ENCODE measurements around the gene ARIH2.
A peak's percentile ranks its signal among the peaks of the same experiment; 100 is the strongest.

The ARIH2 gene

DNA sequence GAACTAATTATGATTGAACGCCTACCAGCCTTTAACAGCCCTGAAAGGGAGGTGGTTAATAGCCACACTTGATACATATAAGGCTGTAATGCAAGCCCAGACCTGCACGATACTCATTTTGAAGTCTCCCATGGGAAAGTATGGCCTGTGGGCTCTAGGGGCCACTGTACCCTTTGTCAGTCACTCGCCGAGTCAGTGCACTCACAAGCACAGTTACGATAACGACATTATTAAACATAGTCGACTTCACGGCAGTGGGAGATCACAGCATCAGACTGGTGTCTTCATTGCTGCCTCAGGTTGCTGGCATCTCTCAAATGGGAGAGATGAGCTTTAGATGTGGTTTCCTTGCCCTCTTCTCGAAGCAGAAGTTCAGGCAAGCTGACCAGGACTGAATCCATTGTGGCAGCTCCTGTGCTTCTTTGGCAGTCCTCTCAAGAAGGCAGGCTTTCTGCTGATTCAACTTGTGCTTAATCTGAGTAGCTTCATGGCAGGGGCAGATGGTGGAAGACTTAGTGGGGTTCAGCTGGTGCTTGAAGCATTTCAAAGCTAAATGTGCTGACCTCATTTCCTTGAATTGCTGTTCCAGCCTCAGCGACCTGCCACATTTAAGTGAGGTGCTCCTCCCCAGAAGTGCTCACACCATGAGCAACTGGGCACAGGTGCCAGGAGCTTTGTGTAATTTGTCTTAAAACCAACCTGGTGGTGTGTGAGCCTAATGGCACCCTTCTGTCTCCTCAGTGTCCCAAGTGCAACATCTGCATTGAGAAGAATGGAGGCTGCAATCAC is 55.6 kb downstream of the ARIH2 start:
- DNase-seq (ENCODE audit: low read depth): no peak

DNA sequence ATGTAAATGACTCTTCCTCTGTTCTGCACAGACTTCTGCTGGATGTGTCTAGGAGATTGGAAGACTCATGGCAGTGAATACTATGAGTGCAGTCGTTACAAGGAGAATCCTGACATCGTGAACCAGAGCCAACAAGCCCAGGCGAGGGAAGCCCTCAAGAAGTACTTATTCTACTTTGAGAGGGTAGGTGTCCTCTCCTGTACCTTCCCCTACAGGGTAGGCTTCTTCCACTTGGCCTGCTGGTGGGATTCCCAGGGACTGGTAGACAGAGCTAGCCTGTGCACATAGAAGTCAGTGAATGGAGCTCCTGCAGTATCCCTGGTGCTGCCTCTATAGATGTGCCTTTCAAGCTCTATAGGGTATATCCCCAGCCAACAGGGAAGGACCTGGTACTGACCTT is 60.8 kb downstream of the ARIH2 start:
- DNase-seq (ENCODE audit: low read depth): no peak

DNA sequence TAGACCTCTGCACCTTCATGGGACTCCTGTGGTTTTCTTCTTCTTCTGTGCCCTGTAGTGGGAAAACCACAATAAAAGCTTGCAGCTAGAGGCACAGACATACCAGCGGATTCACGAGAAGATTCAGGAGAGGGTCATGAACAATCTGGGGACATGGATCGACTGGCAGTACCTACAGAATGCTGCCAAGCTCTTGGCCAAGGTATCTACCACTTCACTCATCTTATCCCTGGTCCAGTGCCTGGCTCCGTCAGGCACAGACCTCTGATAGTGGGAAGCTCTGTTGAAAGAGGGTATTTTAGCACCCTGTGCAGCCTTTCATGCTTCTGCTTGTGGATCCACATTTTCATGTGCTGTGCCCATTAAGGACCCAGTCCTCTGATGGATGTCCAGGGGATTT is 61.7 kb downstream of the ARIH2 start:
- DNase-seq (ENCODE audit: low read depth): no peak

DNA sequence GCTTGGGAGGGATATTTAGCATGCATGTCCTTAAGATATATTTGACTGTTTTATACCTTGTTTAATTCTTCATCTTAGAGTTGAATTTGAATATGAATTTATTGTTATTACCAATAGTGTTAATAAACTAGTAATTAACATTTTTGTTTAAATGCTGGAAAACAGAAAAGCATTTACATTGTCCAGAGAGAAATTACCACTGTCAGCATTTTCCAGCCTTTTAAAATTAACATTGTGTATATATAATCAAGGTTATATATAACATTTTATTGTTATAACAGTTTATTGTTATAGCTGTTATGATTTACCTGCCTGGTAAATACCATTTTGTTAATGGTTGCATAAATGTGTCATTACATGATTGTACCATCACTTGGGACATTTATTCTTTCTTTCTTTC is 63.4 kb downstream of the ARIH2 start:
- no peak for DNase-seq (ENCODE audit: low read depth)

DNA sequence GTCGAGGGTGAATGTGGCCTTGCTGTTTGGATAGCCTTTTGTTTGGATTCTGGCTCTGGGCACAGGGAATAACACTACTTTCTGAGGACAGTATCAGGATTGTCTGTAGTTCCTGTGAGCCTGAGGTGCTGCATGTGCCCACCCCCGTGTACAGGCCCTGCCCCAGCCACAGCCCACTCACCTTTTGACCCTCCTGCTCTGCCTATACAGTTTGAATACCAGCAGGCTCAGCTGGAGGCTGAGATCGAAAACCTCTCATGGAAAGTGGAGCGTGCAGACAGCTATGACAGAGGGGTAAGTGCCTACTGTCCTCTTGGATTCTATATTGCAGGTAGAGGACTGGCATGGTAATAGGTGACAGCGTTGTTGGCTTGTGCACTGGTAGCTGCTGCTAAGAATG is 64.0 kb downstream of the ARIH2 start:
- no peak for DNase-seq (ENCODE audit: low read depth)

DNA sequence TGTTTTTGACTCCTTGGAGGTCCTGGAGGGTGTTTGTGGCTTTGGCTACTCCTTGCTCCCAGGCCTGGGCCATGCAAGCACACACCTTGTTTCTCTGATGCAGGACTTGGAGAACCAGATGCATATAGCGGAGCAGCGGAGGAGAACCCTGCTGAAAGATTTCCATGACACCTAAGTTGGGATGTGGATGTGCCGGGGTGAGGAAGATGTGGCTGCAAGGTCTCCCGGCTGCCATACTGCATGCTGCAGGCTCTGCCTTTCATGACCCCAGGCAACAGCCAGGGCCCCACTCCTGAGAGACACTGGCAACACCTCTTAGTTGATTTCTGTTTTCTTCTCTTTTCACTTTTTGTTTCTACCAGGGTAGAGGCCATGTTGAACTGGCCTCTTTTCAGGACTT is 64.5 kb downstream of the ARIH2 start:
- no peak for DNase-seq (ENCODE audit: low read depth)

DNA sequence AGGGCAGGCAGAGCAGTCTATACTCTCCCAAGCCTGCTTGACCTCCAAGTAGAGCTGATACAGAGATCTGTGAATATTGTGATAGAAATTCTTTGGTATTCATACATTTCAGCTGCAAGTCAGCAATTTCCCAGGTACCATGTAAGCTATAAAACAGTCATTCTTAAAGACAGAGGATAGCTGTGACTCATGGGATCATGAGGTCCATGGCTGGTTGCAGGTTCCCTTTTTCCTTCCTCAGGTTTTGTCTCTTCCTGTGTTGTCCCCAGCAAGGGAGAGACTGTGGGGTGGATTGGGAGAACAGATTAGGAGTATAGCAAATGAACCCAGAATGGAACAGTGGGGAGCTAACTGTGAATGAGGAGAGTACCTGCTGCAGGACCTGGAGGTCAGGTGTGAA is 66.0 kb downstream of the ARIH2 start:
- DNase-seq (ENCODE audit: low read depth): no peak

DNA sequence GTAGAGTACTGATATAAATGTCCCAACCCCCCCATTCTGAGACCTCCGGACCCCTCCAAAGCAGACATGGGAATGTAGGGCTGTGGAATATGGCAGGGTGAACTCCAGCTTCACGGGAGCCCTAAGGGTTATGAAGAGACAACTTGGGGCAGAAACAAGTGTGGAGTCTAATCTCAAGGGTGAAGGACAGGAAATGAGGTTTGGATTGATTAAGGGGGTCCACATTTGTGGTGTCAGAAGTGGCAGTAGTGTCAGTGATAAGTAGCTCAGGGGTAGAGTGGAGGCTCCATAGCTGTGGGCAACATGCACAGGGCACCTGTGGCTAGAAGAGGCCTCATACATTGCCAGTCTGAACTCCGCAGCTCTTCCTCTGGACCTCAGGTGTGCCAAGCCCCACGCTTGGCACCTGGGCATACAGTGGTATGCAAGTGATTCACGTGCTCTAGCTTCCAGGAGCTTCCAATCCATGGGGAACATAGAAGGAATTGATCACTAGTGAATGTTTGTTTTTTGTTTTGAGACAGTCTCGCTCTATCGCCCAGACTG is 67.3 kb downstream of the ARIH2 start:
- DNase-seq (ENCODE audit: low read depth): no peak

DNA sequence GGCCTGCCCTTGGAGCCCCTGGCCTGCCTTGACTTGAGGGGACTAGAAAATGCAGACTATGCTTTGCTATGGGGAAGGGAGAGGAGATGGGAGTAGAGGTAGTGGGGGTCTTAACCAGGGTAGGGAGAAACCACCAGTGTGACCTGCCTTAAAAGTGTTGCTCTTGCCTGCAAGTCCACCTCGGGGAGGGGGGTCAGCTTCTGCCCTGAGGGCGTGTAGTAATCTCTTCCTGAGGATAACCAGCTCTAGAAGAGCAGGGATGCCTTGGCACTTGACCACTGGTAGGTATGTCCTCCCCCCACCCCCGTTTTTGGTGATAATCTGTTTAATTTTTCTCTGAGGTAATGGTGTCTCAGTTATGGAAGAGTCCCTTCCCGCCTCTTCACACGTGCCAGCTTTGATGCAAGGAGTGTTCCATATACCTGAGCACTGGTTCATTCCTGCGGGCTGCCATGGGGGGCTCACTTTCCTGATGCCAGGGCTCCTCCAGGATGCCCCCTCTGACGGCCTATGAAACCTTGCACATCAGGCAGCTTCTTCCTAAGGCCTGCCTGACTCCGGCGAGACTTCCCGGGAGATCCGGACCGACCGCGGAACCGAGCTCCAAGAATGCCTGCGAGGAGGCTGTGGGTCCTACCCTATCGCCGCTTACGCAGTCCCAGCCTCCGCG is 70.6 kb downstream of the ARIH2 start:
- no peak for DNase-seq (ENCODE audit: low read depth)

DNA sequence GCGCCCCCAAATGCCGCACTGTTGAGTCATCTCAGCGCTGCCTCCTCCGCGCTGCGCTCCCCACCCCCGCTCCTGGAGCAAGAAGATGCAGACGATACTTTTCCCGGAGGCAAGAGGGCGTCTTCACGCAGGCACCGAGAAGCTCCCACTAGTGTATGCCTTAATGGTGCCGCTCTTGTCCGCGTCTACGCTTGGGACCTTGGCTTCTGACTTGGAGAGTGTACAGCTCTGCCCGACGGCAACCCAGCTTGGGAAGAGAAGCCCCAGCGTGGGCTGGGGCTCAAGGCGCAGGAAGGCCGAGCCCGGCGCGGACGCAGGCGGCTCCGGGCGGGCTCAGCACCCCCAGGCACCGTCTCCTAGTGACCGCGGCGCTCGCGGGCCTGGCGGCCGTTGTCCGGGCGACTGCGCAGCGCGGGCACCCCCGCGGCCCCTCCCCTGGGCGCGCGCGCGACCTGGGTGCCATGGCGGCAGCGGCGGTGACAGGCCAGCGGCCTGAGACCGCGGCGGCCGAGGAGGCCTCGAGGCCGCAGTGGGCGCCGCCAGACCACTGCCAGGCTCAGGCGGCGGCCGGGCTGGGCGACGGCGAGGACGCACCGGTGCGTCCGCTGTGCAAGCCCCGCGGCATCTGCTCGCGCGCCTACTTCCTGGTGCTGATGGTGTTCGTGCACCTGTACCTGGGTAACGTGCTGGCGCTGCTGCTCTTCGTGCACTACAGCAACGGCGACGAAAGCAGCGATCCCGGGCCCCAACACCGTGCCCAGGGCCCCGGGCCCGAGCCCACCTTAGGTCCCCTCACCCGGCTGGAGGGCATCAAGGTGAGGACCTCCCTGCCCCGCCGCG is 71.4 kb downstream of the ARIH2 start, which contains the start of gene P4HTM:
Gene P4HTM (plus strand): TSS at position 446 of the 840 bp plus-strand sequence. CDS start 16 bp downstream, at position 462.
- DNase-seq (ENCODE audit: low read depth): peak; percentile 76

DNA sequence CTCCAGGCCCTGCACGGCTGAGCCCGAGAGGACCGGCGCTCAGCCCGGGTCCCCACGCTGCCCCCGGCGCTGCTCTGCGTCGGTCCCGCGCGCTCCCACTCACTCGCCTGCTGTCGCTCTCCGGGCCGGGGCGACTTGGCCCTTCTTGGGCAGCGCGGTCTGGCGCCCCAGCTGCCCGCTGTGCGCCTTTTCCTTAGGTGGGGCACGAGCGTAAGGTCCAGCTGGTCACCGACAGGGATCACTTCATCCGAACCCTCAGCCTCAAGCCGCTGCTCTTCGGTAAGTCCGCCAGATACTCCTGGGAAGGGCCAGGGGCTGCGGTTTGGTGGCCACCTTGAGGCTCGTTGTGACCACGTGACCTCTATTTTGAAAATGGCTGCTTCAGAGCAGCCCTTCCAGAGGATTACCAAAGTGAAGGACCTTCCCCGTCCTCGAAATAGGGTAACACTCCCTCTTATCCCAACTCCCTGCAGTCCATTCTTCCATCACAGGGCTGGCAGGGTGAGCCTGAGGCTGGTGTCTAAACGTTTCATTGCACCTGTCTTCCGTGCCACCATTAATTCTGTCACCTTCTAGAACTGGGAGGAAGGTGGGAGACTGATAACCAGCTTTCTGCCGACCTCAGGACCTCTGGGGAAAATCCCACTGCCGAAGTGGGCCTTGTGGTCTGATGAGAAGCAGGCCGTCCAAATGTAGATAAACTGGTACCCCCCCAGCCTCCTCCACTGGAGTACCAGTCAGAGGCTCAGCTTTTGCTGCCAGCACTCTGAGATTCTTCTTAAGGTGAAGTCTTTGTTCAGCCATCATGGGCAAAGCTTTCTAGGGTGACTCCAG is 72.2 kb downstream of the ARIH2 start:
- no peak for DNase-seq (ENCODE audit: low read depth)

DNA sequence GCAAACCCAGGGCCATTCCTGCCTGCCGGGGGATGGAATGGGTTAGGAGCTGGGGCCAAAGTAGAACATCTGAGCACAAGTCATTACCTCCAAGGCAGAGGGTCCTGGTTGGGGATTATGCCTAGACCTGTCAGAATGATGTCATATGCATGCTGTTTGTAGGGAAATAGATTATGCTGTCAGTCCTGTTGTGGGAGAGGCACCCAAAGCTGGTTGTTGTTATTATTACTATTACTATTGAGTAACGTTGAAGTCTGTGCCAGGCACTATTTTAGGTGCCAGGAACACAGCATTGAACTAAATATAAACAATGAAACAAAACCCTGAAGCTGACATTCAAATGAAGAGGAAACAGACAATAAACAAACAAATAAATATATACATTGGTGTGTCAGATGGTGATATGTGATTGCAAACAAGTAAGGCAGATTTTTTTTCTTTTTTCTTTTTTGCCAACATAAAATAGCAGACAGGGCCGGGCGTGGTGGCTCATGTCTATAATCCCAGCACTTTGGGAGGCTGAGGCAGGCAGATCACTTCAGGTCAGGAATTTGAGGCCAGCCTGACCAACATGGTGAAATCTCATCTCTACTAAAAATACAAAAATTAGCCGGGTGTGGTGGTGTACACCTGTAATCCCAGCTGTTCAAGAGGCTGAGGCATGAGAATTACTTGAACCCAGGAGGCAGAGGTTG is 73.4 kb downstream of the ARIH2 start:
- no peak for DNase-seq (ENCODE audit: low read depth)

DNA sequence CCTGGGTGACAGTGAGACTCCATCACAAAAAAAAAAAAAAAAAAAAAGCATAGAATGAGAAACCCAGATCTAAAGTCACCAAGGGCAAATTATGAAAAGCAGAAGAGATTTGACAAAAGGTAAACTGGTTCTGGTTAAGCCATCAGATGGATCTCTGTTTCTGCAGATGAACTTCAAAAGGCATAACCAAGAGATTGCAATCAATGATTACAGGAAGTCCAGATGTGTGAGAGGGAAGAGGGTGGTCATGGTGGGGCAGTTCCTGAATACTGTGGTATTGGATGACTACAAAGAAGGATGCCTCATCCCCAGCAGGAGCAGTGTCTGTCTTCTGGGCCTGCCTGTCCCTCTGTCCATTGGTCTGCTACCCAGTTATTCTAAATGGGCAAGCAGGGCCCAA is 75.2 kb downstream of the ARIH2 start:
- DNase-seq (ENCODE audit: low read depth): no peak

DNA sequence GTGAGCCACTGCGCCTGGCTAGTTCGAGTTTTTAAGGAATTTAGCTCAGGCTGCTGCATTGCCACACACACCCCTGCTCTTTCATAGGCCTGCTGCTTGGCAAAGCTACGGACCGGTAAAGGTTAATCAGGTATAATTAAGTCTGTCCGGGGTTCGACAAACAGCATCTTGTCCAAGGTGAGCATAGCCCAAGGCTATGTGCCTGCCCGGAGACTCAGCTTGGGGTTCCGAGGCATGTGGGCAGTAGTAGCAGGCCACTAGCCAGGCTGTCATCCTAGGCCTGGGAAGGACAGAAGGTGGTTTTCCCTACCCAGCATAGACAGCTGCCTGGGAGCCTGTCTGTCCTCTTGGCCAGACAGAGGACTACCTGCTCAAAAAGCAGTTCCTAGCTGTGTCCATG is 78.0 kb downstream of the ARIH2 start:
- DNase-seq (ENCODE audit: low read depth): no peak

DNA sequence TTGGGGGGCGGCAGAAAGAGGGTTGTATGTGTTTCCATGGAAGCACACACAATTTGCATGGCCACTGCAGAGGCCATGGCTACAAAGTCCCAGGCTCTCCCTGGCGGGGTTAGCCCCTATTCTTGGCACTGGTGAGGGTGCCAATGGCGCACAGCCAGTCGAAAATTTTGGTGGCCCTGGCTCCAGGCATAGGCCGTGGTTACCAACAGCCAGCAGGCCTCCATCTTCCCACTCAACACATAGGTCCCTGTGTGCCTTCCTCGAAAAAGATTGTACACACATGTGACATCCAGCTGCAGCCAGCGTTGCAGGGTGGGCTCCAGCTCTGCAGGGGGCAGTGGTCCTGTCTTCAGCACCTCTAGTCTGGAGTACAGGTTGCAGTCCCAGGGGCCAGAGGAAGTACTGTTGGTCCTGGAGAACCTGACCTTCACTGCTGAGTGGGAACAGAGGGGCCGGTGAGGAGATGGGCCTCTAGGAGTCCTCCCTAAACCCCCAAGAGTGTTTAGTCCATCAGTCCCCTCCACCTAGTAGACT is 78.5 kb downstream of the ARIH2 start:
- DNase-seq (ENCODE audit: low read depth): no peak

DNA sequence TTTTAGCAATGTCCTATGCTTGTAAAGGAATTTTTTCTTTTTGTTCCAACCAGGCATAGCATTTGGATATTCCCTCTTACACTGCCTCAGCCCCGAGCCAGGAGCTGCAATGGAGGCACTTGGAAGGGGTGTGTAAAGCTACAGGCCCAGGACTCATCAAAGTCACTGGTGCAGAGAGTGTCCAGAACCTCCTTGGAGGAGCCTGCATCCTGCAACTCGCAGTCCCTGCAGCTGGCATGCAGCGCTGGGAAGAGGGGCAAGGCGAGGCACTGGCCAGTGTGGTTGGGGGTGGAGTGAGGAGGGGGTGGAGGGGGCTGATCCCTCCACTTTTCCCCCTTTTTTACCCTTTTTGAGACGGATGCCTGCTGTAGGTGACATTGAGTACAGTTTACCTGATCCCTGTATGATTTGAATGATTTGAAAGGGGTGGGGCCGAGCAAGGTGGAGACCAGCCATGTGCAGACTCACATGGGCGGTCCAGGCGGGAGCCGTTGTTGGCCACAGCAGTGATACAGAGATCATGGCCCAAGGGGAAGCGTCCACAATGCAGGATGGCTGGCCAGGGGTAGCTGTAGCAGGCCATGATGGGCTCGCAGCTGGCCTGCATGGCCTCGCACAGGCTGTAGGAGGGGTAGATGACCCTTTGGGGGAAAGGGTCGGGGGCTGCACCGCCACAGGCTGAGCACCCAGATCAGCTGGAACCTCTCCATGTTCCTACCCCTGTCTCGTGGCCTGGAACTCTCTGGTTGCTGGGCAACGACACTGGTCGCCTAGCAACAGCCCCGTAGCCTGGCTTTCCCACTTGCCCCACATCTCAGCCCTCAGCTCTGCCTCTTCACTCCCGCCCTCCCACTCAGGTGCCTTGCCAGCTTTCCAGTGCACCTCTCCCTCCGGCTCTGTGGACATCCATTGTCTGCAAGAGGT is 79.3 kb downstream of the ARIH2 start:
- no peak for DNase-seq (ENCODE audit: low read depth)

DNA sequence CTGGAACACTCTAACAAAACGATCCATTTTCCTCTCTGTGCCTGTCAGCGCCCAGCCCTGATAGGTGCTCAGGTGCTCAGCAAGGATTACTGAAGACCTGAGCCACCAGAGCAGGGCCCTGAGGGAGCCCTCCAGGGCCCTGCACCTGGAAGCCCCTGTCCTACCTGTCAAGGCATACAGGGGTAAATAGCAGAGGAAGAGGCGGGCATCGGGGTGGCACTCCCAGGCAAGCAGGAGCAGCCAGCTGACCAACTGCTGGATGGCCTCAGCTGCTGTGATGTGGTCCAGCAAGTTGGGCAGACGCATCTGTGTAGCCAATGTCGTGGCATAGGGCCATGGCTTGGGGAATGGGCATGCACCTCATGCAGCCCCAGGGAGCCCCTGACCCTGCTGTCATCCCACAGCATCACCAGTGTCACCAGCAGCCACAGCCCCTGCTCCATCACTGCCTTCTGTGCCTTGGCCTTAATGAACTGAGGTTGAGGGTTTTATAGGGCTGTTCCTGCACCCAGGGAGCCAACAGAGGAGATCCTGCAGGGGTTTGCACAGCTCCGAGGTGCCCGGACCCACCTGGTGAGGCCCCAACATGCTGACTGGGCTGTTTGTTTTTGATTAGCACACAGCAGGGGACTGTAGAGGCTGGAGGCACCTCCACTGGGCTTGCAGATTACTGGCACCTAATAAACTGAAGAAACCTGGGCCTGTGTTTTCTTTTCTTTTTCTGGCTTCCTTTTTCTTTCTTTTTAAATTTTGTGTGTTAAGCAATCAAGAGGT is 80.6 kb downstream of the ARIH2 start:
- no peak for DNase-seq (ENCODE audit: low read depth)

DNA sequence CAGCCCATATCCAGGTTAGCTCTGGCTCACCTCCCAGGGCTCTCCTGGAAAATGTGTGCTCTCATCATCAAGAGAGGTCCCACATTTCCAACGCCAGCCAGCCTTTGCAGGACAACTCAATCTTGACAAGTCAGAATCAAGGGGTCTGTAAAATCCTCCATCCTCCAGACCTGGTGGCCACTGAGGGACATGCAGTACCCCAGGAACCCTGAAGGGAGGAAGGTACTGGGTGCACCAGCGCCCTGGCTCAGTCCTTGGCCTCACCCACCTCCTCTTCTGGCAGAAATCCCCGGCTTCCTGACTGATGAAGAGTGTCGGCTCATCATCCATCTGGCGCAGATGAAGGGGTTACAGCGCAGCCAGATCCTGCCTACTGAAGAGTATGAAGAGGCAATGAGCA is 82.5 kb downstream of the ARIH2 start:
- DNase-seq (ENCODE audit: low read depth): no peak

Measured in stimulated activated CD8-positive, alpha-beta memory T cell treated with anti-CD3 and anti-CD28 coated beads, Interleukin-4, amount 100 ng/mL, for 24 hours (primary cell).